GM19328 (cell line): ENCODE measurements around the gene BCL2.

ENCODE experiments used
- ATAC-seq: cut with Tn5 transposase; IDR thresholded peaks from one replicate; pipeline ENCODE4 v1.9.1; 2021; ENCODE audit warnings: mild to moderate bottlenecking, moderate library complexity; ENCODE audit not compliant: unreplicated experiment

Gene BCL2

GRCh38 chr18:63290166-63290820, 29.3 kb downstream of the BCL2 start:
- ATAC-seq, result no peak

GRCh38 chr18:63288311-63288710, 31.3 kb downstream of the BCL2 start:
- ATAC-seq, result no peak

GRCh38 chr18:63287691-63288220, 31.8 kb downstream of the BCL2 start:
- no peak for ATAC-seq

- no peak for ATAC-seq
Measured at GRCh38 chr18:63286926-63287325, 32.6 kb downstream of the BCL2 start.

GRCh38 chr18:63284827-63285733, 34.5 kb downstream of the BCL2 start:
- ATAC-seq, result peak; percentile 92

GRCh38 chr18:63284173-63284799, 35.3 kb downstream of the BCL2 start:
- ATAC-seq, result no peak

GRCh38 chr18:63283305-63284094, 36.1 kb downstream of the BCL2 start:
- no peak for ATAC-seq

- no peak for ATAC-seq
Measured at GRCh38 chr18:63282793-63283192, 36.8 kb downstream of the BCL2 start.

GRCh38 chr18:63273222-63273927, 46.2 kb downstream of the BCL2 start:
- no peak for ATAC-seq

GRCh38 chr18:63272638-63273037, 46.9 kb downstream of the BCL2 start:
- ATAC-seq, result no peak

- no peak for ATAC-seq
Measured at GRCh38 chr18:63271881-63272299, 47.7 kb downstream of the BCL2 start.

- ATAC-seq, result no peak
Measured at GRCh38 chr18:63271148-63271547, 48.4 kb downstream of the BCL2 start.

GRCh38 chr18:63267975-63268721, 51.4 kb downstream of the BCL2 start:
- ATAC-seq, result no peak

- no peak for ATAC-seq
Measured at GRCh38 chr18:63266888-63267790, 52.4 kb downstream of the BCL2 start.

- ATAC-seq, result no peak
Measured at GRCh38 chr18:63265326-63265725, 54.2 kb downstream of the BCL2 start.

GRCh38 chr18:63264871-63265270, 54.7 kb downstream of the BCL2 start:
- ATAC-seq, result no peak

- no peak for ATAC-seq
Measured at GRCh38 chr18:63263444-63263843, 56.1 kb downstream of the BCL2 start.
